IMR-90 (cell line): Measurements from ENCODE around the gene ARHGAP15. TPM values are rescaled to one million over a fixed set of nuclear protein-coding genes. Genes with fewer than 3 reads are reported as not detected.

Source experiments
- ATAC-seq: fragments of 200-7000 bp; cut with Tn5 transposase; 2 replicates; pipeline ENCODE4 v1.9.1; 2020; ENCODE audit warnings: low read depth, mild to moderate bottlenecking, moderate library complexity
- BruUV-seq: library from RNA; stranded (reverse); fragments of 400-500 nt; replicated peaks from 2 replicates; lab custom pipeline; 2021; lab: Mats Ljungman, UMichigan
- CTCF ChIA-PET: fragments of 300-600 bp; formaldehyde crosslinking; extraction: SDS; loops from one replicate; lab custom pipeline; 2021; ENCODE audit warnings: antibody characterized with exemption; lab: Yijun Ruan, JAX
- POLR2A ChIA-PET: fragments of 300-600 bp; sonication (Branson Sonifier 250); formaldehyde crosslinking; loops from one replicate; lab custom pipeline; 2022; ENCODE audit warnings: antibody characterized with exemption; ENCODE audit not compliant: unreplicated experiment; lab: Charles Lee
- DNase-seq: peaks from one replicate; pipeline ENCODE4 v3.0.0; 2013
- H2AFZ ChIP-seq: replicated peaks from 2 replicates; pipeline ENCODE3; 2013; ENCODE audit warnings: low read length, mild to moderate bottlenecking; ENCODE audit not compliant: poor library complexity
- H2AK5ac ChIP-seq: 2 replicates; pipeline ENCODE4 v1.6.1; 2013; ENCODE audit warnings: low read depth, low read length, inconsistent platforms
- H2AK9ac ChIP-seq: replicated peaks from 2 replicates; pipeline ENCODE3; 2013; ENCODE audit warnings: mild to moderate bottlenecking, low read depth, low read length, moderate library complexity; ENCODE audit not compliant: poor library complexity
- H2BK120ac ChIP-seq: 2 replicates; pipeline ENCODE4 v1.6.1; 2013; ENCODE audit warnings: low read depth, low read length, inconsistent platforms
- H2BK15ac ChIP-seq: 3 replicates; pipeline ENCODE4 v1.6.1; 2013; ENCODE audit warnings: low read depth, low read length, inconsistent platforms
- H2BK20ac ChIP-seq: 2 replicates; pipeline ENCODE4 v1.6.1; 2013; ENCODE audit warnings: low read depth, mild to moderate bottlenecking, inconsistent platforms, low read length, moderate library complexity
- H2BK5ac ChIP-seq: 2 replicates; pipeline ENCODE4 v1.6.1; 2013; ENCODE audit warnings: mild to moderate bottlenecking, low read depth, low read length, inconsistent platforms; ENCODE audit not compliant: poor library complexity, severe bottlenecking
- H3K14ac ChIP-seq: replicated peaks from 2 replicates; pipeline ENCODE4 v1.6.1; 2013; ENCODE audit warnings: low read depth, low read length, inconsistent platforms
- H3K18ac ChIP-seq: 2 replicates; pipeline ENCODE4 v1.6.1; 2013; ENCODE audit warnings: low read depth, low read length, control low read depth
- H3K23ac ChIP-seq: 2 replicates; pipeline ENCODE4 v1.6.1; 2013; ENCODE audit warnings: low read depth, low read length, inconsistent platforms
- H3K27ac ChIP-seq: 2 replicates; pipeline ENCODE4 v1.5.1; 2013; ENCODE audit warnings: mild to moderate bottlenecking, control low read depth, low read length; ENCODE audit not compliant: insufficient read depth
- H3K27me3 ChIP-seq: 2 replicates; pipeline ENCODE4 v1.6.1; 2013; ENCODE audit warnings: low read length; ENCODE audit not compliant: control insufficient read depth, insufficient read depth
- H3K36me3 ChIP-seq: 2 replicates; pipeline ENCODE4 v1.6.1; 2013; ENCODE audit warnings: low read length, mixed read lengths; ENCODE audit not compliant: control insufficient read depth, insufficient read depth
- H3K4ac ChIP-seq: 2 replicates; pipeline ENCODE4 v1.6.1; 2013; ENCODE audit warnings: low read depth, low read length, inconsistent platforms
- H3K4me1 ChIP-seq: 2 replicates; pipeline ENCODE4 v1.6.1; 2013; ENCODE audit warnings: low read length, mixed read lengths; ENCODE audit not compliant: control insufficient read depth, insufficient read depth
- H3K4me2 ChIP-seq: 2 replicates; pipeline ENCODE4 v1.6.1; 2013; ENCODE audit warnings: low read depth, mild to moderate bottlenecking, control low read depth, low read length, moderate library complexity
- H3K4me3 ChIP-seq: 2 replicates; pipeline ENCODE4 v1.5.1; 2013; ENCODE audit warnings: low read depth, mild to moderate bottlenecking, control low read depth, low read length, moderate library complexity; ENCODE audit not compliant: insufficient read depth
- H3K56ac ChIP-seq: 2 replicates; pipeline ENCODE4 v1.6.1; 2013; ENCODE audit warnings: low read length, inconsistent platforms; ENCODE audit not compliant: insufficient read depth; ENCODE audit errors: extremely low read depth
- H3K79me1 ChIP-seq, 2 experiments: 2 replicates each; pipeline ENCODE4 v1.6.1; 2013; ENCODE audit warnings: low read length in 2 of 2, inconsistent platforms in 1 of 2, low read depth in 1 of 2
- H3K9ac ChIP-seq: 2 replicates; pipeline ENCODE4 v1.6.1; 2013; ENCODE audit warnings: low read depth, low read length, control low read depth
- H3K9me1 ChIP-seq: 2 replicates; pipeline ENCODE4 v1.6.1; 2013; ENCODE audit warnings: low read length, inconsistent platforms; ENCODE audit not compliant: insufficient read depth
- H3K9me3 ChIP-seq: 2 replicates; pipeline ENCODE4 v1.6.1; 2013; ENCODE audit warnings: low read length; ENCODE audit not compliant: control insufficient read depth, insufficient read depth
- H4K20me1 ChIP-seq: 2 replicates; pipeline ENCODE4 v1.6.1; 2013; ENCODE audit warnings: low read length, inconsistent platforms; ENCODE audit not compliant: insufficient read depth
- H4K5ac ChIP-seq: 2 replicates; pipeline ENCODE4 v1.6.1; 2013; ENCODE audit warnings: mild to moderate bottlenecking, low read depth, low read length, control low read depth
- H4K8ac ChIP-seq, 2 experiments: 2 replicates each; pipeline ENCODE4 v1.6.1; 2013; ENCODE audit warnings: low read depth in 2 of 2, low read length in 2 of 2, control low read depth in 1 of 2, inconsistent platforms in 1 of 2
- H4K91ac ChIP-seq: 2 replicates; pipeline ENCODE4 v1.6.1; 2013; ENCODE audit warnings: low read depth, low read length, inconsistent platforms; ENCODE audit not compliant: insufficient read depth
- BHLHE40 ChIP-seq: fragments of 150-350 bp; IDR thresholded peaks from 2 replicates; pipeline ENCODE4 v1.6.1; 2016; ENCODE audit warnings: mild to moderate bottlenecking, low read depth, low read length
- CEBPB ChIP-seq: IDR thresholded peaks from 2 replicates; pipeline ENCODE4 v1.6.1; 2012; ENCODE audit warnings: low read depth, low read length, improper control_type of control experiment
- CHD1 ChIP-seq: IDR thresholded peaks from 2 replicates; pipeline ENCODE4 v1.6.1; 2012; ENCODE audit warnings: low read depth, low read length, improper control_type of control experiment
- CTCF ChIP-seq: conservative IDR thresholded peaks from 2 replicates; pipeline ENCODE4 v1.5.1; 2012; ENCODE audit warnings: mild to moderate bottlenecking, low read depth, low read length, improper control_type of control experiment
- ELK1 ChIP-seq: fragments of 150-350 bp; IDR thresholded peaks from 2 replicates; pipeline ENCODE4 v1.6.1; 2016; ENCODE audit warnings: low read depth, mild to moderate bottlenecking, low read length, moderate library complexity, borderline replicate concordance
- FOS ChIP-seq: fragments of 150-350 bp; IDR thresholded peaks from 2 replicates; pipeline ENCODE4 v1.6.1; 2016; ENCODE audit warnings: low read depth, low read length
- MAFK ChIP-seq: IDR thresholded peaks from 2 replicates; pipeline ENCODE4 v1.6.1; 2012; ENCODE audit warnings: low read depth, low read length, improper control_type of control experiment
- MAZ ChIP-seq: IDR thresholded peaks from 2 replicates; pipeline ENCODE4 v1.6.1; 2012; ENCODE audit warnings: low read depth, mild to moderate bottlenecking, low read length, improper control_type of control experiment, moderate library complexity, borderline replicate concordance
- MXI1 ChIP-seq: IDR thresholded peaks from 2 replicates; pipeline ENCODE4 v1.6.1; 2012; ENCODE audit warnings: low read depth, mild to moderate bottlenecking, low read length, moderate library complexity, borderline replicate concordance
- NFE2L2 ChIP-seq: fragments of 150-350 bp; IDR thresholded peaks from 2 replicates; pipeline ENCODE4 v1.6.1; 2016; ENCODE audit warnings: low read depth, mild to moderate bottlenecking, low read length
- POLR2A ChIP-seq: IDR thresholded peaks from 2 replicates; pipeline ENCODE4 v1.6.1; 2012; ENCODE audit warnings: mild to moderate bottlenecking, low read depth, low read length
- RAD21 ChIP-seq: IDR thresholded peaks from 2 replicates; pipeline ENCODE4 v1.6.1; 2012; ENCODE audit warnings: low read length, improper control_type of control experiment
- SMC3 ChIP-seq: fragments of 150-350 bp; IDR thresholded peaks from 2 replicates; pipeline ENCODE4 v1.6.1; 2016; ENCODE audit warnings: low read depth, mild to moderate bottlenecking, antibody characterized with exemption, low read length, moderate library complexity
- WGBS, 2 experiments: methylation state at CpG; one replicate each; pipeline versions ENCODE4 v1.1.5 to v1.1.7; 2013; ENCODE audit warnings: missing lambda C conversion rate in 2 of 2; ENCODE audit not compliant: insufficient read length in 1 of 2; ENCODE audit errors: extremely low coverage in 2 of 2; 5-methylcytosine and 5-hydroxymethylcytosine counted together
- dilution Hi-C: fragments of 300-500 bp; cut with HindIII; formaldehyde crosslinking; loops from one replicate; pipeline ENCODE4 v1.14.3; 2018; ENCODE audit warnings: low sequenced_read_pairs; ENCODE audit not compliant: unreplicated experiment
- in situ Hi-C: fragments of 300-500 bp; cut with MboI; formaldehyde crosslinking; loops from 3 replicates; pipeline ENCODE4 v1.14.3; 2019; ENCODE audit warnings: low sequenced_read_pairs, inconsistent platforms, mixed read lengths
- intact Hi-C: fragments of 100-400 bp; cut with micrococcal nuclease; formaldehyde crosslinking; loops from 2 replicates; pipeline ENCODE4 v1.10.0; 2022
- polyA plus RNA-seq, 3 experiments: library from polyadenylated mRNA; depleted of rRNA; stranded (reverse); fragments of >200 nt; gene quantifications; 2 replicates each; pipeline ENCODE4 v1.2.3, GENCODE V29; 2012; ENCODE audit warnings: low replicate concordance in 1 of 3
- total RNA-seq: library from RNA; depleted of rRNA; stranded (reverse); fragments of >200 nt; gene quantifications from 2 replicates; pipeline ENCODE4 v1.2.3, GENCODE V29; 2012

The ARHGAP15 gene
- total and polyA plus RNA-seq, 2 of the 4 experiments (the other 2 are of a cell fraction) = not detected

GRCh38 chr2:143501106-143501676 is 372.0 kb downstream of the ARHGAP15 start:
- H3K56ac ChIP-seq = no peak overlapping the region
- no peaks in the 10 kb centered on the region for H3K9me1 ChIP-seq
- DNase-seq = no peak
- H2BK5ac ChIP-seq = no peak overlapping the region
- no TSS peak for BruUV-seq
- H3K4me1 ChIP-seq = no peaks in the 10 kb centered on the region
- no peak overlapping the region for H2AFZ ChIP-seq
- H3K79me1 ChIP-seq = no peaks in the 10 kb centered on the region
- H3K36me3 ChIP-seq = no peaks in the 10 kb centered on the region
- no peaks in the 10 kb centered on the region for H3K27me3 ChIP-seq
- H3K4ac ChIP-seq = no peak overlapping the region
- dilution Hi-C loops (no loop called here), intact Hi-C loops (no loop called here), in situ Hi-C loops (loop anchor here (25.0 kb wide), 1 partner anchor 1011 kb away; the partner anchor contains the start of gene ZEB2)
- no peak overlapping the region for H2BK15ac ChIP-seq
- no peak overlapping the region for H3K27ac ChIP-seq
- TF ChIP-seq NFE2L2 (no peak), MAFK (no peak), CEBPB (no peak), ELK1 (no peak), POLR2A (no peak), CTCF (no peak), MXI1 (no peak), SMC3 (no peak), BHLHE40 (no peak), FOS (no peak), RAD21 (no peak), CHD1 (no peak), MAZ (no peak)
- no peak overlapping the region for H3K4me3 ChIP-seq
- no peak overlapping the region for H3K9ac ChIP-seq
- no peak overlapping the region for H4K5ac ChIP-seq
- no CpG with 5 or more reads among the region's 7 CpGs for WGBS, 2 experiments
- no peaks in the 10 kb centered on the region for H4K20me1 ChIP-seq
- no peak overlapping the region for H2AK9ac ChIP-seq
- H2AK5ac ChIP-seq = no peak overlapping the region
- H4K8ac ChIP-seq = no peak overlapping the region
- CTCF ChIA-PET = no interaction called here
- no peak overlapping the region for H3K23ac ChIP-seq
- POLR2A ChIA-PET = no interaction called here
- H3K4me2 ChIP-seq = no peak overlapping the region
- H4K91ac ChIP-seq = no peak overlapping the region
- no peak for ATAC-seq
- no peak overlapping the region for H2BK120ac ChIP-seq
- H3K9me3 ChIP-seq = no peaks in the 10 kb centered on the region
- H3K14ac ChIP-seq = no peak overlapping the region
- no peak overlapping the region for H3K18ac ChIP-seq
- H2BK20ac ChIP-seq = no peak overlapping the region
